HG02884 (cell line): Measurements from ENCODE around the gene GPRC5D.

ENCODE experiments used
- ATAC-seq: cut with Tn5 transposase; IDR thresholded peaks from one replicate; pipeline ENCODE4 v1.9.1; 2021; ENCODE audit warnings: mild to moderate bottlenecking, moderate library complexity; ENCODE audit not compliant: unreplicated experiment

Gene GPRC5D

DNA sequence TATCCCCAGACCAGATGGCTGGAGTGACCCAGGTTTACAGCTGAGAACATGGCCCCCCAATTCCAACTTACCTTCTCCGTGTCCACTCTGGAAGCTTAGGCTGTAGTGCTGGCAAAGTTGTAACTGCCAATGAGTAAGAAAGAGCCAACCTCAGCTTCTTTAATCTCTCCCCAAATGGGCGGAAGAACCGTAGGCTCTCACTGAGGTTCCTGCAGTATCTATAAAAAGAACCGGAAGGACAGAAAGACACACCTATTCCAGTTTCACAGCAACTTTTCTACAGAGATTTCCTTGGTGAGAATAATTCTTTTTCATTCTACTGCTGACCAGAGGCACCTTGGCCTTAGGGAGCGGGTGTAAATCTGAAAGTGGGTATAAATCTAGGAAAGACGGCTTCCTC lies at the start of gene GPRC5D:
TSS of gene GPRC5D (minus strand) at position 135 of the 400 bp plus-strand sequence. CDS start 1,786 bp downstream, outside the sequence.
- ATAC-seq: no peak

DNA sequence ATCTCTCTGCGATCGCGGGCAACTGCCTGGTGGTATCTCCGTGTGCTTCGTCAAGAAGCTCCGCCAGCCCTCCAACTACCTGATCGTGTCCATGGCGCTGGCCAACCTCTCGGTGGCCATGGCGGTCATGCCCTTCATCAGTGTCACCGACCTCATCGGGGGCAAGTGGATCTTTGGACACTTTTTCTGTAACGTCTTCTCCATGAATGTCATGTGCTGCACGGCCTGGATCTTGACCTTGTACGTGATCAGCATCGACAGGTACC lies 49.7 kb upstream of the GPRC5D start:
- no peak for ATAC-seq

- ATAC-seq: no peak
These were observed 49.2 kb upstream of the GPRC5D start for GRCh38 chr12:13000925-13001774.

GRCh38 chr12:13000616-13000924 lies 48.6 kb upstream of the GPRC5D start:
- peak; percentile 39 for ATAC-seq

DNA sequence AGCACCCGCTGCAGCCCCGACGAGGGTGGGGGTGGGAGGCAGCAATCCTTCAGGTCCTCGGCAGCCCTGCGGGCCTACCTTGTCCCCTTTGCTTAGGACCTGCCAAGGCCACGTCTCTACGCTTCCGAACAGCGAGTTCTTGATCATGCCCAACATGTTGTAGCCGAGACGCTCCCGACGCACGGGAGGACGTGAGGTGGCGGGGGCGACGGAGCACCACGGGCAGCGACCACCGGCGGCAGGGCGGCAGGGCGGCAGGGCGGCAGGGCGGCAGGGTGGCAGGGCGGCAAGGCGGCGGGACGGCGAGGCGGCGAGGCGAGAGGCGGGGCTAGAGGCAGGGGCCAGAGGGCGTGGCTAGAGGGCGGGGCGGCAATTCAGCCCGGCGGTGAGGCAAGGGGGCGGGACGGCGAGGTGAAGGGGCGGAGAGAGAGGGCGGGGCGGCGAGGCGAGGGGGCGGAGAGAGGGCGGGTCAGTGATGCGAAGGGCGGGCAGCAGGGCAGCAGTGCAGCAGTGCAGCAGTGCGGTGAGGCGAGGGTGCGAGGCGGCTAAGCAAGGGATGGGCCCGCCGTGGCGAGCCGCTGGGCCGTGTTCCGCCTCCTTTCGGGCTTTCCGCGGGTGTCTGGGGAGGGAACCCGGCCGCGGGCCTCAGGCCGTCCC lies 48.1 kb upstream of the GPRC5D start, which contains the start of gene HEBP1:
TSS of gene HEBP1 (minus strand) at position 307 of the 657 bp plus-strand sequence. CDS start at position 156, 151 bp downstream.
- ATAC-seq: peak; percentile 85

- no peak for ATAC-seq
These were observed 47.4 kb upstream of the GPRC5D start for GRCh38 chr12:12999271-12999958.

GRCh38 chr12:12998248-12998647 lies 46.3 kb upstream of the GPRC5D start:
- no peak for ATAC-seq

- ATAC-seq: no peak
These were observed 45.8 kb upstream of the GPRC5D start for GRCh38 chr12:12997734-12998133.

GRCh38 chr12:12997156-12997555 lies 45.2 kb upstream of the GPRC5D start:
- no peak for ATAC-seq

DNA sequence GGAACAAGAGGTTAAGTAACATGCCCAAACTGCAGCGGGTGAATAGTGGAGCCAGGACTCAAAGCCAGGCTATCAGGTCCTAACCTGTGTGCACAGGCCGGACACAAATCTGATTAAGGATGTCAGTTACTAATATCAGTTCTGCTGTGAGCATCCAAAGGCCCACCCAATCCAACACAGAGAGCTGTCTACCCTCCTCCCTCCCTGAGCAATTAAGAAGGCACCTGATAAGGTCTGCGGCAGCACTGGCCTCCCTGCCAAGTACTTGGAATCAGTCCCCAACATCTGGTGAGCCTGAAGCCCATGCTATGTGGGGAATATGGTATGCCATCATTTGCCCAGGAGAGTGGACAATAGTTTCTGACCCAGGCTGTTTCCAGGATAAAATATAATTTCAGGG lies 44.2 kb upstream of the GPRC5D start:
- no peak for ATAC-seq

DNA sequence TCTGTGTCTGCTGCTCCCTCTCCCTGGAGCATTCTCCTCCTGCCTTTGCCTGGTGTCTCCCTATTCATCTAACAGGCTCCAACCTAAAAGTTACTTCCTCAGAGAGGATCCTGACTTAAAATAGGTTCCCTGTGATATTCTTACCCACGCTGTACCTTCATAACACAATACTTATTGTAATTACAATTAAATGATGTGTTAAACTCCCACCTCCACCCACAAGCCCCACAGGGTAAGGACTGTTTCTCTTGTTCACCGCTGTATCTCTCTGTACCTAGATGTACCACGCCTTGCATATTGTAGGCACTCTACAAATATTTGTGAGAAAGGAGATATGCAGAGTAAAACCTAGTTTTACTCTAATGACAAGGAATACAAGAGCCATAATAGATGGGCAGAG lies 43.1 kb upstream of the GPRC5D start:
- ATAC-seq: no peak

DNA sequence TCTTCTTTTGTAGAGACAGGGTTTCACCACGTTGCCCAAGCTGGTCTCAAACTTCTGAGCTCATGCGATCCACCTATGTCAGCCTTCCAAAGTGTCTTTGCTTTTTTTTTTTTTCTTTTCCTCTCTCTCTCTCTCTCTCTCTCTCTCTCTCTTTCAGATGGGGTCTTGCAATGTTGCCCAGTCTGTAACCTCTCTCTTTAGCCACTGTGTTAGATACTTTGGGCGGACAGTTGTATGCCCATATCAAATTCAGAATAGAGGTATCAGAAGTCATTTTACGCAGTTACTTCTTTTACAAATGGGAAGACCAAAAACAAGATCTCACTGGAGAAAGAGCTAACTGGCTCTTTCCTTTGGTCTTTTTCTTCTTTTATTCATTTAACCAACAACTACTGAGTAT lies 41.4 kb upstream of the GPRC5D start:
- no peak for ATAC-seq

DNA sequence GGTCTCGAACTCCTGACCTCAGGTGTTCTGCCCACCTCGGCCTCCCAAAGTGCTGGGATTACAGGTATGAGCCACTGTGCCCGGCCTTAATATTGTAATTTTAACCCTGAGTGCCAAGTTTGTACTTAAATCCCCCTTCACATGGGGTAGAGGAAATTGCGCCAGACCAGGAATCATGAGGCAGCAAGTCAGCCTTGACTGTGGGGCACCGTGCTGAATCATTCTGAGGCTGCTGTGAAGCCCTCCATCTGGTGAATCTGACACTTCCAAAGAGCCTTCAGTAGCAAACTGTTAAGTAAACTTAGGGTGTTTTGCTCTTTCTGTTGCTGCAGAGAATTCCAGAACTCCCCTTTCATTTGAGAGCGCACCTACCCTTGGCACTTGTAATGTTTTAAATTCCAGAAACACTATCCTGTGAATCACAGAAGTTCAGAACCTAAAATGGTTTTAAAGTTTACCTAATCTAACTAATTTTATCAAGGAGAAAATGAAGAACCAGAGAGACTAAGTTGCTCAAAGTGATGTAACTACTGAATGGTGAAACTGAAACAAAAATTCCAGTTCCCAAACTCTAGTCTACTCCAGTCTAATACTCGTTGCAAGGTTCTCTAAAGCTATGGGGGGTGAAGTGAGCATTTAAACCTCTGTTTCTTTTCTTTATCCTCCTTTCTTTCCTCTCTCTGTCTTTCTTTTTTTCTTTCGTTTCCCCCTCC lies 40.6 kb upstream of the GPRC5D start:
- no peak for ATAC-seq

DNA sequence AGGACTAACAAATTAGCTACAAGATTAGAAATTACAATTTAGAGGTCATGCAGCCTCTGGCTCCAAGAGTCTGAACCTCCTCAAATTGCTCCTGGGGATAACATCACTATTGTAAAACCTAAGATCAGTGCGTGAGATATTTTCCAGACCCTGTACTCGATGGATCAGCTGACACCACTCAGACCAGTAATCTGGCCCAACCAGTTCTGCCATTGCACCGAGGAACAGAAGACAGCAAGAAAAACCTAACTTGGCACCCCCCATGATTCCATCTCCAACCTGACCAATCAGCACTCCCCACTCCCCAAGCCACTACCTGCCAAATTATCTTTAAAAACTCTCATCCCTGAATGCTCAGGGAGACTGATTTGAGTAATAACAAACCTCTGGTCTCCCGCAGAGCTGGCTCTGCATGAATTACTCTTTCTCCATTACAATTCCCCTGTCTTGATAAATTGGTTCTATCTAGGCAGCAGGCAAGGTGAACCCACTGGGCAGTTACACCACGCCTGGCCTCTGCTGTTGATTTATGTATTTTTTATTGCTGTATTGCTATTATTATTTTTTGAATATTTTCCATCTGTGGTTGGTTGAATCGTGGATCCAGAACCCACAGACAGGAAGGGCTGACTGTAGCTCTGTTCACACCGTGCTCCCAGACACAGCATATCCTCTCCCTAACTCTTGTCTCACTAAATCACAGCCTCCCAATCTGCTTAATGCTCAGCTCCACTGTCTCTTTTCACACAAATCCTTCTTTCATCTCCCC lies 38.9 kb upstream of the GPRC5D start:
- ATAC-seq: no peak

GRCh38 chr12:12987421-12987820 lies 35.5 kb upstream of the GPRC5D start:
- ATAC-seq: no peak

GRCh38 chr12:12986775-12987331 lies 34.9 kb upstream of the GPRC5D start:
- no peak for ATAC-seq

DNA sequence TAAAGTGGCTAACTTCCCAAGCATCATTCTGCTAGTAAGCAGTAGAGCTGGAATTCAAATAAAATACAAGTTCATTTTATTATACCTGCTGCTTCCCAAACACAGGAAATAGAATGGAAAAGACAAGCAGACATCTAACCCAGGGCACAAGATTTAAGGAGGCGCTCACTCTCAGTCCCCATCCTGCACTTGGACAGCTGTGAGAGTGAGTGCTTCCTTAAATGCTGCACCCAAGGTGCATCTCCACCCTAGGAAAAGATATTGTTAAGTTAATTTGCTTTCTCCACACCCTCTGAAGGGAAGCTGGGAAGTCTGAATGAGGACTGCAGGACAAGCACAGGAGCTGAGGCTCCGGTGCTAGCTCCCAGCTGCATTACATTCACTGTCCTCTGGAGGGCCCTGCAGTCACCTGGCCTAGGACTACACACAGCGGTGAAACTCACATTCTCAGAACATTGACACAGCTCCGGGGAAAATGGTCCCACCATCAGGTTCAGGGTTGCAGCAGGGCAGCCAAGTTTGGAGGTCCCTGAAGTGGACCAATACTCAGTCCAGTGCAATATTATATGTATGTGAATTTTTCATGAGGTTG lies 33.9 kb upstream of the GPRC5D start:
- no peak for ATAC-seq

DNA sequence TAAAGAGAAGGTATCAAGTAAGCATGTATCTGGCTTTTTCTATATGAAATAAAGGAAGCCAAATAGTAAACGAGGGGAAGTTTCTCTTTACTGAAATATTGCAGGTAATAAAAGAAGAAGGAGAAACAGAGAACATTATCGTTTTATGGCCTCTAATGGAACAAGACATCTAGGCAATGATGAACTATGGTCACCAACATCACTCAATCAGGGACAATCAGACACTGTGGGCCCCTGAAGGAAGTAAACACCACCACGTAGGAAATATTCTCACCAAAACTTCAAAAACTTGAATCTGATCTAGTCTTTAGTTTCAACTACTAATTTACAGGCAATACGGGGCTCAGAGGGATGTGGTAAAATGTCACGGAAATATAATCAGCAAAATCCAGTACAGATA lies 32.2 kb upstream of the GPRC5D start:
- no peak for ATAC-seq

DNA sequence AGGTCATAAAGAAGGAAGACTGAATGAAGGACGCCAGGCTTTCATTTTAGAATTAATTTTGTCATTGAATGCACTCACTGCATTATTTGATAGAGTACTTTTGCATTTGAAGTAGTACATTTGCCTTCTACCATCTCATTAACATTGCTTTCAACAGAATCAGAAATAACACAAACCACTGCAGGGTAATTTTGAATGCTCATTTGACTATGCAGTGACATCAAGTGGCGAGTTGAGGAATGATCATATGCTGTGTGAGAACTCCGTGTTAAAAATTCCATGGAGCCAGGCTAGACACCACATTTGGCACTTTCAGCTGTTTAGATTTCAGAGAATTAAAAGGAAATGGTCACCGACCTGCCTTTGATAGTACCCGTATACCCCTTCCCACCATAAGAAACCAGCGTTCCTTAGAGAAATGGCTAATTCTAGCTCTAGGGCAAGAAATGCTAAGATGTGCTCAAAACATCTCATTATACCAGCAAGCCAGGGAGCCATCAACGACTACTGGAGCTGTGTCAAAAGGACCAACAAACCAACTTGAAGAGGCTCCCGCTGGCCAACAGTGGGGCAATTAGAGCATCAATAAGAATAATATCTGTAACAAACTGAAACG lies 31.6 kb upstream of the GPRC5D start:
- no peak for ATAC-seq

DNA sequence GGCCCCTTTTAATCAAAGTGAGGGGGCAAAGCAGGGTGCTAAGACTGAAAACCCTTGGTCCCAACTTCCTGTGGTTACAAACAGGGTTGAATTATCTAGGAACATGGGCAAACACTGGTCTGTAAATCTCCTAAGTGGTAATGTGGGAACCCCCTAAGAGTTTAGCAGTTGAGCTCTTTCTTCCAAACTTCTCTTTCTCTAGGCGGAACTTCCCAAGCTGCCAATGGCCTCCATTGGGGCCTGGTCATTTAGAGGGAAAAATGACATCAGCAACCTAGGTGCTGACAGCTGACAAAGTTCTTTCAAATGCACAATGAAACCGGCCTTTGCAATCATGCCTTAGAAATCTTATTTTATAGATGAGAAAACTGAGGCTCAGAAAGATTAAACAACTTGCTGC lies 30.4 kb upstream of the GPRC5D start:
- ATAC-seq: no peak
